CD4-positive, alpha-beta T cell treated with Interleukin-21 for 1 hour (primary cell): ENCODE data around the gene SLC7A7.
"Not testable (repeated sequence)": the region's sequence is repeated elsewhere in the genome, so short reads cannot be mapped to it uniquely, and the experiment has no call there.

Experiments
- DNase-seq: peaks from one replicate; pipeline ENCODE4 v3.0.0-alpha.2; 2020

SLC7A7 gene

DNA sequence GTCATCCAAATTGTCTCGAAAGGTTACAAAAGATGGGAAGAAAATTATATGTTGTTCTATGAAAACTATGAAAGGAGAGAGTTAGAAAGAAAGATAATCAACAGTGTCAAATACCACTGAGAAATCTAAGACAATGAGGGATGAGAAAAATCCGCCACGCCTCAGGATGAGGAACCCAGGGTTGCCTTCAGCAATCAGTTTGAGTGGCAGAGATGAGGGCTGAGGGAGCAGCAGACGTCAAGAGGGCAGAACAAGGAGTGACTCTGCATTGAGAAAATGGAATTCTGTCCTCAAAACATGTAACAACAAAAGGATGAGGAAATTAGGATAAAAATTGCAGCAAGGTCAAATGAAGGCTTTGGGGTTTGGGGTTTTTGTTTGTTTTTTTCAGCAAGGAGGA is 67.0 kb downstream of the SLC7A7 start:
- DNase-seq, result no peak

GRCh38 chr14:22747769-22748168 is 67.5 kb downstream of the SLC7A7 start:
- DNase-seq, result no peak

DNA sequence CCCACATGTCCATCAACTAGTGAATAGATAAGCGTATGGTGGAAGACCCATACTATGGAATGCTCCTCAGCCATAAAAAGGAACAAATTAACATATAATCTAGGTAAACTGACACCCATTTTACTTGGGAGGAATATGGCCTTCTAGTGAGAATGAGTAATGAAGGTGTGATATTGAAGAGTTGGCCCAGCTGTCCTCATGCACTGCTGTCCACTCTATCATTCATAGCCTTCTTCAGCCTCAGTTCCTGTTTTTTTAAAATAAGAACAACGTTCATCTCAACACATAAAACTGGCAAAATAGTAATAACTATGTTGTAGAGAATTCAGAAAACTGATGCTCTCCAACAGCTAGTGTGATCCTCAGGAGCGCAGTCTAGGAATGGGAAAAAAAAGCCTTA is 75.2 kb downstream of the SLC7A7 start:
- DNase-seq, result no peak

GRCh38 chr14:22739423-22739822 is 75.8 kb downstream of the SLC7A7 start:
- no peak for DNase-seq

- no peak for DNase-seq
Measured at GRCh38 chr14:22737052-22737451, 78.2 kb downstream of the SLC7A7 start.

DNA sequence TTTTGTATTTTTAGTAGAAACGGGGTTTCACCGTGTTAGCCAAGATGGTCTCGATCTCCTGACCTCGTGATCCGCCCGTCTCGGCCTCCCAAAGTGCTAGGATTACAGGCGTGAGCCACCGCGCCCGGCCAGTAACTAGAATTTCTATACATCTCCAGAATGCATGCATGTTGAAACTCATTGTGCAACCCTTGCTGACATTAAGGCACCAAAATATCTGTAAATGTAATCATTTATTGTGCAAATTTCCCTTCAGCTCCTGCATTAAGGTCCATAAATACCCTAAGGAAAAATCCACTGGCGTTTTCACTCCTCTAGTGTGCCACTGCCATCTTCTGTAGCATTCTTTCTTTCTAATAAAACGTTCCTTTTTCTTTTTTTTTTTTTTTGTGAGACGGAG is 78.9 kb downstream of the SLC7A7 start:
- not testable (repeated sequence) for DNase-seq

DNA sequence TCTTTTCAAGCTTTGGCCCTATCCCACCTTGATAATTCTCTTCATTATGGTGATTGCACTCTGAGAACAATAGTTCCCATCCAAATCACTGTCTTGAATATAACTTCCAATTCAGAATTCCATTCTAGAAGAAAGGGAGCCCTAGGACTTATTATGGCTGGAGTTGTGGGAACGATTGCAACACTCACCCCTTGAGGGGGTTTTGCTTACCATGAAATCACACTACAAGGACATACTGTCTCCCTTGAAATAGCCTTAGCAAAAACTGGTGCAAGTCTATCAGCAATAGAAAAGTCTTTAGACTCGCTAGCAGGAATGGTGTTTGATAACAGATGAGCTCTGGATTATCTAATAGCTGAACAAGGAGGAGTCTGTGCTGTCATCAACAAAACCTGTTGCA is 80.1 kb downstream of the SLC7A7 start:
- DNase-seq, result no peak

GRCh38 chr14:22733829-22734228 is 81.4 kb downstream of the SLC7A7 start:
- DNase-seq, result no peak

GRCh38 chr14:22732062-22732461 is 83.2 kb downstream of the SLC7A7 start:
- not testable (repeated sequence) for DNase-seq

GRCh38 chr14:22726012-22726411 is 89.2 kb downstream of the SLC7A7 start:
- DNase-seq, result no peak

GRCh38 chr14:22725374-22725773 is 89.9 kb downstream of the SLC7A7 start:
- DNase-seq, result not testable (repeated sequence)

GRCh38 chr14:22724847-22725246 is 90.4 kb downstream of the SLC7A7 start:
- DNase-seq, result not testable (repeated sequence)

GRCh38 chr14:22723815-22724214 is 91.4 kb downstream of the SLC7A7 start:
- DNase-seq, result no peak
